ENCODE measurements around the gene PSMD14. TPM values are rescaled to one million over a fixed set of nuclear protein-coding genes. Genes with fewer than 3 reads are reported as not detected.

PSMD14 gene
- total and polyA plus RNA-seq, 2 of the 13 experiments (the other 11 are each of a cell fraction or from before 2014, with no cell fraction given): 60.6 to 149 TPM

DNA sequence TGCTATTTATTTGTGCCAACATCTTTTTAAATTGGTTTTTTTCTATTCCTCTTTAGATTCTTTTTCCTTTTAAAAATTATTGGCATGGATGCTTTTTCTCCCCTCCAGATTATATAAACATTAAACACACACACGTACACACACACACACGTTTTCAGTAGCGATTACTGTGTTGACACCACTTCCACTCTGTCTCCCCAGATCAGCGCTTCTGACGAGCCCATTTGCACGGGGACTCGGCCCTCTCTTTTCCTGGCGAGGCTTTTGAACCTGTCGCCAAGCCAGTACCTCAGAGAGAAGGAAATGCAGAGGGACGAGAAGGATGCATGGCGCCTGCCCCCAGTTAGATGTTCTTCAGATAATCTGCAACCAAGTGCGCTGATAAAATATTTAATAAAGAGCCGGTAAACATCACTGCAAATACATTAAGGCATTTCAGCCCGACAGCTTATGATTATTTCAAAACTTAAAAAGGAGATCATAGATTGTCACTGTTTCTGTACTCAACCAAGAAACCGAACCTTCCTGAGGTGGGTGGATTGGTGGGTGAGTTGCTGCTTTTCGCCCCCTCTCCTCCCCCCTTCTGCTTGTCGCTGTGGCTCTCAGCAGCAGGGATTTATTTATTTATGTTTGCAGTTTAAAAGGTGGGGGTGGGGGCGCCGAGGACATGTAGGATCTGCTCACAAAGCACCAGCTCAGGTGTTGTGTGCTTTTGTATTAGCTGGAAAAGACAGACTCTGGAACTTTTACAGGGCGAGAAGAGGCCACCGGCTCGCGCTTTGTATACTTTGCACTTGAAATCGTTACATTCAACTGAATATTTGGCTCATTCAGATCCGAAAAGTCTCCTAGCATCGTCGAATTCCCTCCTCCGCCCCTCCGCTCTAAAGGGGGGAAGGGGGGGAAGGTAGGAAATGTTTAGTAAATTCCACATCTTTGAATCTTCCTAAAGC is 107.1 kb downstream of the PSMD14 start (continued):
- peak; percentile 17; the same call in 1 of the 2 replicates for TF ChIP-seq GFI1 (CRISPR knock-in tag; IDR thresholded peaks at IDR 0.05; ENCODE audit: borderline replicate concordance)
- no peak for TF ChIP-seq DR1 (CRISPR knock-in tag; IDR thresholded peaks at IDR 0.05)
- TF ChIP-seq EP300 (IDR thresholded peaks at IDR 0.05; ENCODE audit: low read depth in 2 of 2, low read length in 2 of 2): no peak
- no peak for TF ChIP-seq EP300 (CRISPR knock-in tag; IDR thresholded peaks at IDR 0.05; ENCODE audit: borderline replicate concordance)
- 0 out of 2 replicates have a peak, but pooled peaks have one; percentile 66 for TF ChIP-seq THYN1 (CRISPR knock-in tag; IDR thresholded peaks at IDR 0.05; ENCODE audit: borderline replicate concordance, low read depth)
- TF ChIP-seq, protein P1, sequence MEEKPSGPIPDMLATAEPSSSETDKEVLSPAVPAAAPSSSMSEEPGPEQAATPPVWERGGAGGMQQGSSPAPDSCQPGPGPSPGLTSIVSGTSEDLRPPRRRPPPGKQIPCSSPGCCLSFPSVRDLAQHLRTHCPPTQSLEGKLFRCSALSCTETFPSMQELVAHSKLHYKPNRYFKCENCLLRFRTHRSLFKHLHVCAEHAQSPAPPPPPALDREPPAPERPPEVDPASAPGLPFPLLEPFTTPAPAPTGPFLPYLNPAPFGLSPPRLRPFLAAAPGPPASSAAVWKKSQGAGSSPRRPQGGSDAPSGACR (CRISPR knock-in tag; IDR thresholded peaks at IDR 0.05): no peak
- TF ChIP-seq CENPT (CRISPR knock-in tag; IDR thresholded peaks at IDR 0.05; ENCODE audit: low read depth): no peak
- TF ChIP-seq, protein P2, sequence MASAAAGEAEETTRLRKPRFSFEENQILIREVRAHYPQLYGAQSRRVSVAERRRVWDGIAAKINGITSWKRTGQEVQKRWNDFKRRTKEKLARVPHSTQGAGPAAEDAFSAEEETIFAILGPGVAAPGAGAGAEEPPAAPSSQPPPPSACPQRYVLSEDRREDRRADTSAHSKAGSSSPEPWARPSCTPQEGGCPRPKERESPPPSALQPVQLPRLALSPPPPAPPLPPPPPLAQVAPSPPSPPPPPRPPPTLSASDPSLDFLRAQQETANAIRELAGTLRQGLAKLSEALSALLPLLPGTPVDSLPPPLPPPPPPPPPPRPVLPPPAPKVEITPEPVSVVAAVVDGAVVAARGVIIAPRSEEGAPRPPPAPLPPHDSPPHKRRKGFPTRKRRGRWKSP (CRISPR knock-in tag; IDR thresholded peaks at IDR 0.05): no peak
- TF ChIP-seq STAG1 (CRISPR knock-in tag; IDR thresholded peaks at IDR 0.05): no peak
- TF ChIP-seq REPIN1 (CRISPR knock-in tag; IDR thresholded peaks at IDR 0.05; ENCODE audit: borderline replicate concordance, low read depth): no peak
- TF ChIP-seq, protein P3, sequence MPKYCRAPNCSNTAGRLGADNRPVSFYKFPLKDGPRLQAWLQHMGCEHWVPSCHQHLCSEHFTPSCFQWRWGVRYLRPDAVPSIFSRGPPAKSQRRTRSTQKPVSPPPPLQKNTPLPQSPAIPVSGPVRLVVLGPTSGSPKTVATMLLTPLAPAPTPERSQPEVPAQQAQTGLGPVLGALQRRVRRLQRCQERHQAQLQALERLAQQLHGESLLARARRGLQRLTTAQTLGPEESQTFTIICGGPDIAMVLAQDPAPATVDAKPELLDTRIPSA (CRISPR knock-in tag; IDR thresholded peaks at IDR 0.05; ENCODE audit: borderline replicate concordance): no peak
- no peak for TF ChIP-seq LCORL (IDR thresholded peaks at IDR 0.05)
- TF ChIP-seq LCORL (CRISPR knock-in tag; IDR thresholded peaks at IDR 0.05): no peak
- no peak for TF ChIP-seq TCF7 (IDR thresholded peaks at IDR 0.05; ENCODE audit: low read depth)
- TF ChIP-seq, protein P4, sequence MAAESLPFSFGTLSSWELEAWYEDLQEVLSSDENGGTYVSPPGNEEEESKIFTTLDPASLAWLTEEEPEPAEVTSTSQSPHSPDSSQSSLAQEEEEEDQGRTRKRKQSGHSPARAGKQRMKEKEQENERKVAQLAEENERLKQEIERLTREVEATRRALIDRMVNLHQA (CRISPR knock-in tag; IDR thresholded peaks at IDR 0.05): no peak
- TF ChIP-seq ZNF530 (CRISPR knock-in tag; IDR thresholded peaks at IDR 0.05; ENCODE audit: low read depth): no peak
- no peak for TF ChIP-seq TAF1 (CRISPR knock-in tag; IDR thresholded peaks at IDR 0.05)
- 0 out of 2 replicates have a peak, but pooled peaks have one; percentile 3 for TF ChIP-seq SMAD1 (CRISPR knock-in tag; IDR thresholded peaks at IDR 0.05; ENCODE audit: borderline replicate concordance, low read depth)
- TF ChIP-seq, protein P5, sequence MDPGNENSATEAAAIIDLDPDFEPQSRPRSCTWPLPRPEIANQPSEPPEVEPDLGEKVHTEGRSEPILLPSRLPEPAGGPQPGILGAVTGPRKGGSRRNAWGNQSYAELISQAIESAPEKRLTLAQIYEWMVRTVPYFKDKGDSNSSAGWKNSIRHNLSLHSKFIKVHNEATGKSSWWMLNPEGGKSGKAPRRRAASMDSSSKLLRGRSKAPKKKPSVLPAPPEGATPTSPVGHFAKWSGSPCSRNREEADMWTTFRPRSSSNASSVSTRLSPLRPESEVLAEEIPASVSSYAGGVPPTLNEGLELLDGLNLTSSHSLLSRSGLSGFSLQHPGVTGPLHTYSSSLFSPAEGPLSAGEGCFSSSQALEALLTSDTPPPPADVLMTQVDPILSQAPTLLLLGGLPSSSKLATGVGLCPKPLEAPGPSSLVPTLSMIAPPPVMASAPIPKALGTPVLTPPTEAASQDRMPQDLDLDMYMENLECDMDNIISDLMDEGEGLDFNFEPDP (CRISPR knock-in tag; conservative IDR thresholded peaks at IDR 0.05): 0 out of 2 replicates have a peak, but pooled peaks have one; percentile 70
- no peak for TF ChIP-seq ZBTB20 (CRISPR knock-in tag; IDR thresholded peaks at IDR 0.05; ENCODE audit: borderline replicate concordance, low read depth)
- TF ChIP-seq IRX3 (CRISPR knock-in tag; IDR thresholded peaks at IDR 0.05; ENCODE audit: borderline replicate concordance, low read depth): no peak
- TF ChIP-seq ZNF432 (CRISPR knock-in tag; IDR thresholded peaks at IDR 0.05; ENCODE audit: borderline replicate concordance): no peak
- TF ChIP-seq ZNF570 (CRISPR knock-in tag; IDR thresholded peaks at IDR 0.05; ENCODE audit: borderline replicate concordance): no peak
- TF ChIP-seq MED13 (CRISPR knock-in tag; IDR thresholded peaks at IDR 0.05): no peak
- no peak for TF ChIP-seq ZNF251 (CRISPR knock-in tag; IDR thresholded peaks at IDR 0.05)
- TF ChIP-seq TMF1 (CRISPR knock-in tag; IDR thresholded peaks at IDR 0.05; ENCODE audit: low read depth): no peak

All from HepG2 (cell line).